ENCODE measurements around the gene HOXC11.
A peak's percentile ranks its signal among the peaks of the same experiment; 100 is the strongest.

HOXC11 gene

GRCh38 chr12:53998900-53999236 lies 25.9 kb downstream of the HOXC11 start:
- DNase-seq = no peak

GRCh38 chr12:53999559-54000115 lies 26.7 kb downstream of the HOXC11 start:
- no peak for DNase-seq

GRCh38 chr12:54000116-54001114 lies 27.5 kb downstream of the HOXC11 start, which contains the start of gene HOXC9:
TSS of gene HOXC9 (plus strand) at chr12:54000161. CDS start at chr12:54000189, 28 bp downstream.
- no peak for DNase-seq

- DNase-seq = no peak
Measured at GRCh38 chr12:54001283-54002187, 28.6 kb downstream of the HOXC11 start.

- no peak for DNase-seq
Measured at GRCh38 chr12:54002278-54002914, 29.5 kb downstream of the HOXC11 start.

- no peak for DNase-seq
Measured at GRCh38 chr12:54002915-54003389, 30.0 kb downstream of the HOXC11 start.

- no peak for DNase-seq
Measured at GRCh38 chr12:54003625-54004024, 30.7 kb downstream of the HOXC11 start.

- no peak for DNase-seq
Measured at GRCh38 chr12:54004063-54004840, 31.3 kb downstream of the HOXC11 start.

GRCh38 chr12:54004841-54005530 lies 32.1 kb downstream of the HOXC11 start:
- DNase-seq = no peak

- DNase-seq = no peak
Measured at GRCh38 chr12:54005531-54005852, 32.6 kb downstream of the HOXC11 start.

- DNase-seq = peak; percentile 84
Measured at GRCh38 chr12:54005853-54006558, 33.1 kb downstream of the HOXC11 start.

- DNase-seq = no peak
Measured at GRCh38 chr12:54006559-54007220, 33.8 kb downstream of the HOXC11 start.

GRCh38 chr12:54007538-54008259 lies 34.8 kb downstream of the HOXC11 start:
- DNase-seq = no peak

- no peak for DNase-seq
Measured at GRCh38 chr12:54008260-54008552, 35.3 kb downstream of the HOXC11 start.

- no peak for DNase-seq
Measured at GRCh38 chr12:54009171-54010052, 36.5 kb downstream of the HOXC11 start.

- no peak for DNase-seq
Measured at GRCh38 chr12:54010053-54010971, 37.4 kb downstream of the HOXC11 start.

- no peak for DNase-seq
Measured at GRCh38 chr12:54010972-54011664, 38.2 kb downstream of the HOXC11 start.

All from CD4-positive, alpha-beta T cell treated with Interleukin-21 for 1 hour (primary cell).